Measurements from ENCODE around the gene NFAT5.
"Not testable (repeated sequence)": the region's sequence is repeated elsewhere in the genome, so short reads cannot be mapped to it uniquely, and the experiment has no call there.

Gene NFAT5

GRCh38 chr16:69565671-69566239, at the start of gene NFAT5:
Gene NFAT5, plus strand, starts transcription at chr16:69565966. Its CDS starts 336 bp downstream, at chr16:69566302.
- Histone ChIP-seq H3K9me3 (ENCODE audit: severe bottlenecking) (no peaks in the 10 kb centered on the region), H3K4me1 (ENCODE audit: insufficient read depth, poor library complexity, severe bottlenecking) (peaks cover 40% of the 10 kb centered on the region), H3K4me3 (ENCODE audit: severe bottlenecking) (peak within 1 kb of the TSS; percentile 81), H3K27me3 (ENCODE audit: insufficient read depth, poor library complexity, severe bottlenecking) (no peaks in the 10 kb centered on the region), H3K27ac (ENCODE audit: poor library complexity, severe bottlenecking) (peak within 1 kb of the TSS; percentile 92), H3K36me3 (ENCODE audit: low read depth) (peaks cover 27% of the 10 kb centered on the region)
- ATAC-seq (ENCODE audit: low read depth) (peak; percentile 72), DNase-seq (ENCODE audit: low spot score) (peak; percentile 86)
- no peak for TF ChIP-seq CTCF (IDR thresholded peaks at IDR 0.05; ENCODE audit: poor library complexity, severe bottlenecking)

- H3K27ac ChIP-seq (ENCODE audit: poor library complexity, severe bottlenecking); ATAC-seq (ENCODE audit: low read depth); H3K36me3 ChIP-seq (ENCODE audit: low read depth); H3K4me3 ChIP-seq (ENCODE audit: severe bottlenecking); DNase-seq (ENCODE audit: low spot score); H3K9me3 ChIP-seq (ENCODE audit: severe bottlenecking); H3K27me3 ChIP-seq (ENCODE audit: insufficient read depth, poor library complexity, severe bottlenecking): not testable (repeated sequence)
- H3K4me1 ChIP-seq (ENCODE audit: insufficient read depth, poor library complexity, severe bottlenecking), result peaks cover 30% of the 10 kb centered on the region
Observed at GRCh38 chr16:69517914-69518313, 47.9 kb upstream of the NFAT5 start.

- H3K36me3 ChIP-seq (ENCODE audit: low read depth), result no peaks in the 10 kb centered on the region
Observed at GRCh38 chr16:69520413-69520799, 45.4 kb upstream of the NFAT5 start.

GRCh38 chr16:69520800-69521602, 44.8 kb upstream of the NFAT5 start:
- no peak overlapping the region for H3K4me3 ChIP-seq (ENCODE audit: severe bottlenecking)
- ATAC-seq (ENCODE audit: low read depth) (no peak), DNase-seq (ENCODE audit: low spot score) (no peak)
- H3K27ac ChIP-seq (ENCODE audit: poor library complexity, severe bottlenecking), result no peak overlapping the region
- H3K27me3 ChIP-seq (ENCODE audit: insufficient read depth, poor library complexity, severe bottlenecking), result no peaks in the 10 kb centered on the region
- H3K9me3 ChIP-seq (ENCODE audit: severe bottlenecking), result no peaks in the 10 kb centered on the region
- TF ChIP-seq CTCF (IDR thresholded peaks at IDR 0.05; ENCODE audit: poor library complexity, severe bottlenecking), result no peak
- no peaks in the 10 kb centered on the region for H3K36me3 ChIP-seq (ENCODE audit: low read depth)
- H3K4me1 ChIP-seq (ENCODE audit: insufficient read depth, poor library complexity, severe bottlenecking), result peaks cover 3% of the 10 kb centered on the region

More at GRCh38 chr16:69520413-69520799, 45.4 kb upstream of the NFAT5 start:
- Histone ChIP-seq H3K4me1 (ENCODE audit: insufficient read depth, poor library complexity, severe bottlenecking) (peaks cover 9% of the 10 kb centered on the region), H3K9me3 (ENCODE audit: severe bottlenecking) (no peaks in the 10 kb centered on the region), H3K4me3 (ENCODE audit: severe bottlenecking) (no peak overlapping the region), H3K27me3 (ENCODE audit: insufficient read depth, poor library complexity, severe bottlenecking) (no peaks in the 10 kb centered on the region), H3K27ac (ENCODE audit: poor library complexity, severe bottlenecking) (no peak overlapping the region)
- TF ChIP-seq CTCF (IDR thresholded peaks at IDR 0.05; ENCODE audit: poor library complexity, severe bottlenecking), result no peak
- ATAC-seq (ENCODE audit: low read depth), result no peak
- no peak for DNase-seq (ENCODE audit: low spot score)

GRCh38 chr16:69522041-69522578, 43.7 kb upstream of the NFAT5 start:
- ATAC-seq (ENCODE audit: low read depth) (no peak), DNase-seq (ENCODE audit: low spot score) (no peak)
- Histone ChIP-seq H3K27me3 (ENCODE audit: insufficient read depth, poor library complexity, severe bottlenecking) (no peaks in the 10 kb centered on the region), H3K9me3 (ENCODE audit: severe bottlenecking) (no peaks in the 10 kb centered on the region), H3K4me1 (ENCODE audit: insufficient read depth, poor library complexity, severe bottlenecking) (peaks cover 3% of the 10 kb centered on the region), H3K27ac (ENCODE audit: poor library complexity, severe bottlenecking) (no peak overlapping the region), H3K36me3 (ENCODE audit: low read depth) (no peaks in the 10 kb centered on the region), H3K4me3 (ENCODE audit: severe bottlenecking) (no peak overlapping the region)
- no peak for TF ChIP-seq CTCF (IDR thresholded peaks at IDR 0.05; ENCODE audit: poor library complexity, severe bottlenecking)

Data from RWPE2 (cell line).